ENCODE data around the gene KRTAP4-12.

- TF ChIP-seq EP300 (IDR thresholded peaks at IDR 0.05) (no peak), CTCF (IDR thresholded peaks at IDR 0.05) (no peak), POLR2AphosphoS5 (IDR thresholded peaks at IDR 0.05) (no peak)
Measured at GRCh38 chr17:41073676-41074075, 50.3 kb downstream of the KRTAP4-12 start.
